NT2/D1 (cell line): ENCODE data around the gene KBTBD4.

Source experiments
- DNase-seq: peaks from one replicate; pipeline ENCODE4 v3.0.0-alpha.2; 2011; ENCODE audit warnings: low read depth, low spot score
- H3K27me3 ChIP-seq: 2 replicates; pipeline ENCODE4 v1.6.0; 2011; ENCODE audit warnings: mild to moderate bottlenecking; ENCODE audit not compliant: insufficient read length, insufficient read depth
- H3K36me3 ChIP-seq: 2 replicates; pipeline ENCODE4 v1.6.1; 2011; ENCODE audit warnings: mild to moderate bottlenecking, low read length, mixed read lengths; ENCODE audit not compliant: insufficient read depth, insufficient read length
- H3K4me1 ChIP-seq: 2 replicates; pipeline ENCODE4 v1.5.1; 2011; ENCODE audit not compliant: insufficient read depth, insufficient read length
- H3K4me3 ChIP-seq: 2 replicates; pipeline ENCODE4 v1.5.1; 2011; ENCODE audit warnings: low read depth; ENCODE audit not compliant: insufficient read length
- H3K9ac ChIP-seq: 2 replicates; pipeline ENCODE4 v1.6.0; 2011; ENCODE audit warnings: low read depth; ENCODE audit not compliant: insufficient read length
- H3K9me3 ChIP-seq: 2 replicates; pipeline ENCODE4 v1.5.1; 2011; ENCODE audit warnings: mild to moderate bottlenecking, low read length; ENCODE audit not compliant: insufficient read depth
- SUZ12 ChIP-seq: IDR thresholded peaks from 2 replicates; pipeline ENCODE4 v1.6.1; 2011; ENCODE audit not compliant: insufficient read length, insufficient read depth; ENCODE audit errors: extremely low read depth
- YY1 ChIP-seq: IDR thresholded peaks from 2 replicates; pipeline ENCODE4 v1.6.1; 2011; ENCODE audit not compliant: insufficient read length, insufficient read depth
- ZNF274 ChIP-seq: IDR thresholded peaks from 2 replicates; pipeline ENCODE4 v1.6.1; 2011; ENCODE audit warnings: mild to moderate bottlenecking, low read depth, low read length

The KBTBD4 gene

DNA sequence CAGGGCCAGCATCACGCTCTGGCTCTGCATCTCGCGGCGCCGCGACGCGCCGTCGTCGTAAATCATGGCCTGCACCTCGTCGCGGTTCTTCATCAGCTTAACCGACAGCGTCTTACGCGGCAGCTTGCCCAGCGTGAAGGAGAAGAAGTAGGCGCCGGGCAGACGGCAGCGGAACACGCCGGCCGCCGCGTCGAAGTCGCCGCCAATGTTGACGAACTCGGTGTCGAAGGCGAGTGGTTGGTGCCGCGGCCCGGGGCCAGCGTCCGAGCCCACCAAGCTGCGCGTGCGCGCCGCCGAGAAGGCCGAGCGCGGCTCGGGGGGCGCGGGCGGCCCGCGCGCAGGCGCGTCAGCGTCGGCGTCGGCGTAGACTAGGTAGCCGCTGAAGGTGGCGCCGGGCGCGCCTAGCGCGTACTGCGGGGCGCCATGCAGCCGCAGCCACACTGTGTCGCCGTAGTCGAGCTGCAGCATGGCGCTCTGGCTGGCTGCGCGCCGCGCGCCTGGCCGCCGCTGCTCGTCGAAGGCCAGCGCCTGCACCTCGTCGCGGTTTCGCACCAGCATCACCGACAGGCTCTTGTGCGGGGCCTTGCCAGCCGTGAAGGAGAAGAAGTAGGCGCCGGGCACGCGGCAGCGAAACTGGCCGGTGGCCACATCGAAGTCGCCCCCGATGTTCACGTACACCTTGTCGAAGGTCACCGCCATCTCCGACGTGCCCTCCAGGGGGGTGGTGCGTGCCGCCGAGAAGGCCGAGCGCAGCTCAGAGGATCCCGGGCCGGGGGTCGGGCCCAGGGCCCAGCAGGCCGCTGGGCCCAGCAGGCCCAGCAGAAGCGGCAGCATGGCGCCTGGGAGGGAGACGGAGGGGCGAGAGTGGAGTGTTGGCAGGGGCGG, 11.4 kb upstream of the KBTBD4 start:
- TF ChIP-seq YY1 (no peak), SUZ12 (no peak), ZNF274 (no peak)
- no peak for DNase-seq
- peaks cover 36% of the 10 kb centered on the region for H3K27me3 ChIP-seq
- H3K4me1 ChIP-seq, result peaks cover 16% of the 10 kb centered on the region
- peaks cover 11% of the 10 kb centered on the region for H3K36me3 ChIP-seq
- H3K9ac ChIP-seq, result no peak overlapping the region
- no peaks in the 10 kb centered on the region for H3K9me3 ChIP-seq
- no peak overlapping the region for H3K4me3 ChIP-seq

DNA sequence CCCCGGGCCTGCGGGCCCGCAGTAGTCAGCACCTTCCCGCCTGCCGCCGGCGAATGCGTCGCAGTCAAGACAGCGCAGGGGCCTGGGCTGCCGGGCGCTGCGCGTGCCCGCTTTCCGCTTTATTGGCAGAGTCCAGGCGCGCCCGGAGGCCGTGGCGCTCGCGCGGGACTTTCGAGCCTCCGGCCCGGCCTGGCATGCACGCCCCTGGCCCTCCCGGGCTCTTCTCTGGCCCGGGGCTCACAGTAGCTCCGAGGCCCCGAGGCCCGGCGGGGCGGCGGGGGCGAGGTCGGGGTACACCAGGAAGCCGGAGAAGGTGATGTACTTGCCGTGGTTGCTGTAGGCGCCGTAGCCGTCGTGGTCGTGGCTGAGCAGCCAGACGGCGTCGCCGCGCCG, 10.8 kb upstream of the KBTBD4 start:
- TF ChIP-seq ZNF274 (no peak), YY1 (no peak), SUZ12 (no peak)
- H3K9ac ChIP-seq, result no peak overlapping the region
- no peak overlapping the region for H3K4me3 ChIP-seq
- no peaks in the 10 kb centered on the region for H3K9me3 ChIP-seq
- H3K27me3 ChIP-seq, result peaks cover 30% of the 10 kb centered on the region
- peaks cover 17% of the 10 kb centered on the region for H3K36me3 ChIP-seq
- peaks cover 16% of the 10 kb centered on the region for H3K4me1 ChIP-seq
- no peak for DNase-seq

- peaks cover 16% of the 10 kb centered on the region for H3K4me1 ChIP-seq
- peaks cover 22% of the 10 kb centered on the region for H3K36me3 ChIP-seq
- H3K9ac ChIP-seq, result no peak overlapping the region
- H3K4me3 ChIP-seq, result no peak overlapping the region
- H3K9me3 ChIP-seq, result no peaks in the 10 kb centered on the region
- no peak for TF ChIP-seq YY1
- no peak for TF ChIP-seq ZNF274
- no peak for TF ChIP-seq SUZ12
- H3K27me3 ChIP-seq, result peaks cover 25% of the 10 kb centered on the region
- no peak for DNase-seq
Measured at GRCh38 chr11:47589118-47589517, 10.3 kb upstream of the KBTBD4 start.

- TF ChIP-seq ZNF274, result no peak
- no peak for TF ChIP-seq SUZ12
- TF ChIP-seq YY1, result no peak
- Histone ChIP-seq H3K27me3 (peaks cover 12% of the 10 kb centered on the region), H3K4me3 (no peak overlapping the region), H3K9me3 (no peaks in the 10 kb centered on the region), H3K9ac (no peak overlapping the region), H3K36me3 (peaks cover 34% of the 10 kb centered on the region), H3K4me1 (peaks cover 13% of the 10 kb centered on the region)
- no peak for DNase-seq
Measured at GRCh38 chr11:47587723-47588326, 9.1 kb upstream of the KBTBD4 start.

DNA sequence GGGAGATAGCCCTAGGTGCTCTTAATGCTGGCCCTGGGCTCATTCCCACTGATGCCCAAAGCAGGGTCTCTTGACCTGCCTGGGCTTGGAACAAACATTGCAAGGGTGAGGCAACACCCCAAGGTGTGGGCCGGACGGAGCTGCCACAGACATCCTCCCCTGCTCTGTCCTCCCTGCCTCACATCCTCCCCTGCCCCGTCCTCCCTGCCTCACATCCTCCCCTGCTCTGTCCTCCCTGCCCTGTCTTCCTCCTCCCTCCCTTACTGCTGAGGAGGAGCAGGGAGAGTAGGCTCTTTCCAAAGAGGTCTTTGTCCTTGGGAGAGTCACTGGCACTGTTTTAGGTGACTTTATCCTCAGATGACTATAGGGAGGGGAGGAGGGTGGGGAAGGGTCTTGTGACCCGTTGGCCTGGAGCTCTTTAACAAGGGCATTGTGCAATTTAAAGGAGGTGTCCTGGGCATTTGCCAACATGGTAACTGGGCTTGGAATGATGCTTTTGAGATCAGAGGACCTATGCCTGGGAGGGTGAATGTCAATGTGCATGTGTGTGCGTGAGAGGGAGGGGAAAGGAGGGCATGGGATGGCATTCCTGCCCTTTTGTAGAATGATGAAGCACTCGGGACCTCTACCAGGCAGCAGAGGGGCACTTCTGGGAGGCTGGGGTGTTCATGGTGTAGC, 8.4 kb upstream of the KBTBD4 start:
- no peak for TF ChIP-seq SUZ12
- TF ChIP-seq ZNF274, result no peak
- no peak for TF ChIP-seq YY1
- Histone ChIP-seq H3K36me3 (peaks cover 41% of the 10 kb centered on the region), H3K9me3 (no peaks in the 10 kb centered on the region), H3K4me1 (peaks cover 13% of the 10 kb centered on the region), H3K9ac (no peak overlapping the region), H3K27me3 (peaks cover 6% of the 10 kb centered on the region), H3K4me3 (no peak overlapping the region)
- no peak for DNase-seq

GRCh38 chr11:47586098-47586855, 7.5 kb upstream of the KBTBD4 start, which contains the start of gene FAM180B:
FAM180B (plus strand) TSS chr11:47586678; CDS start chr11:47586769, 91 bp downstream.
- peaks cover 8% of the 10 kb centered on the region for H3K4me1 ChIP-seq
- H3K27me3 ChIP-seq, result no peaks in the 10 kb centered on the region
- TF ChIP-seq YY1 (no peak), ZNF274 (no peak), SUZ12 (no peak)
- no peak for DNase-seq
- H3K9ac ChIP-seq, result no peak within 1 kb of the TSS
- H3K36me3 ChIP-seq, result peaks cover 50% of the 10 kb centered on the region
- no peaks in the 10 kb centered on the region for H3K9me3 ChIP-seq
- H3K4me3 ChIP-seq, result no peak within 1 kb of the TSS

DNA sequence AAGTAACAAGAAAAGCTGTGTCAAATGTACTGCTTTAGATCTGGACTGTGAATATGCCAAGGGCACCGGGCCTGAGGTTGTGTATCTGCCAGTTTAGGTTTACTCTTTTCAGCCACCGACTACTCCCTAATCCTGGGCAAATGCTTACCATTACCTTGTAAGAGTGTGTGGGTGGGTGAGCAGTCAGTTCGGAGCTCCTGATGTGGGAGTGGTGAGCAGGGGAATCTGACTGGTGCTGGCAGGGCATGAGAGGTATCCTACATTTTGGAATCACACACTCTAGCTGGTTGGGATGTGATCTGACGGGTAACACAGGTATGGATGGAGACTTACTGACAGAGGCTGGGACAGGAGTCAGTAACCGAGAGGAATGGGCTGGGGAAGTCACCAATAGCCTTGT, 5.1 kb upstream of the KBTBD4 start:
- H3K9me3 ChIP-seq, result no peaks in the 10 kb centered on the region
- peaks cover 3% of the 10 kb centered on the region for H3K4me1 ChIP-seq
- H3K9ac ChIP-seq, result no peak overlapping the region
- TF ChIP-seq YY1 (no peak), ZNF274 (no peak), SUZ12 (no peak)
- DNase-seq, result no peak
- H3K36me3 ChIP-seq, result peaks cover 63% of the 10 kb centered on the region
- H3K4me3 ChIP-seq, result no peak overlapping the region
- no peaks in the 10 kb centered on the region for H3K27me3 ChIP-seq
